C4-2B (cell line): ENCODE data around the gene SORCS2.

Source experiments
- H3K27ac ChIP-seq: fragments of 450-650 bp; 2 replicates; pipeline ENCODE4 v1.5.1; 2017
- CTCF ChIP-seq: fragments of 450-650 bp; conservative IDR thresholded peaks from 2 replicates; pipeline ENCODE4 v1.5.1; 2017; ENCODE audit warnings: mild to moderate bottlenecking
- ZFX ChIP-seq: fragments of 450-650 bp; IDR thresholded peaks from 2 replicates; pipeline ENCODE4 v1.6.1; 2017

The SORCS2 gene

DNA sequence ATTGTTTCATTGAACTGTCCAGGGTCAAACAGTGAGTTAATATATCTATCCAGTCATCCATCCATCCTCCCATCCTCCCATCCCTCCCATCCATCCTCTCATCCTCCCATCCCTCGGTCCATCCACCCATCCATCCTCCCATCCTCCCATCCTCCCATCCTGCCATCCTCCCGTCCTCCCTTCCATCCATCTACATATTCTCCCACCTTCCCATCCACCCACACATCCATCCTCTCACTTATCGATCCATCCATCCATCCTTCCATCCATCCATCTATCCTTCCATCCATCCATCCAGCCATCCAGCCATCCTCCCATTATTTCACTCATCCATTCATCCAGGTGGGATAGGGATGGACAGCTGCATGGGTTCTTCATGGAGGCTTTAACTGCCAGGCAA lies 277.8 kb downstream of the SORCS2 start:
- no peak overlapping the region for H3K27ac ChIP-seq
- TF ChIP-seq ZFX: no peak
- no peak for TF ChIP-seq CTCF

- TF ChIP-seq CTCF: no peak
- no peak for TF ChIP-seq ZFX
- no peak overlapping the region for H3K27ac ChIP-seq
Measured at GRCh38 chr4:7470522-7471128, 278.3 kb downstream of the SORCS2 start.

DNA sequence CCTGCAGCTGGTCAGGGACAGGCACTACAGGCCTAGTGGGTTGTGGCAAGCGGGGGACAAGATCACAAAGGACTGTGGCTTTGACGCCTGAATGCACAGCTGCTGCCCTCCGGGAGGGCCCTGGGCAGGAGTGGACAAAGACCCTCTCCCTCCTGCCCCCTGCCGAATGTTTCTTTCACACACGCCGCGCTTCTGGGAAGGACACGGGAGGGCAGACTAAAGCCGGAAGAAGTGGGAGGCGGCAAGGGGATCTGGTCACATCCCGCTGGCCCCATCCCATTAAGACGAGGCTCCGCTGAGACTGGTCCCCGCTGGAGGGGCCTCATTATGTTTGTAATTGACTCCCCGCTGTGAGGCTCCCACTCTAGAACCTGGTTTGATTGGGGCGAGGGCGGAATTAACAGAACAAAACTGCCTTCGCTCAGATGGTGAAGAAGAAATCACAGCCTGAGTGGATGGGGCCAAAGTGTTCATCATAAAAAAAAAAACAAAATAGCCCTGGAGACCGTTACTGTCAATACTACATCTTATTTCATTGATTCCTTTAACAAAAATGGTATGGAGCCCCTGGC lies 280.2 kb downstream of the SORCS2 start:
- no peak overlapping the region for H3K27ac ChIP-seq

GRCh38 chr4:7473081-7473480 lies 280.7 kb downstream of the SORCS2 start:
- no peak overlapping the region for H3K27ac ChIP-seq
- TF ChIP-seq ZFX (no peak), CTCF (no peak)

More for the DNA sequence above, 280.2 kb downstream of the SORCS2 start:
- TF ChIP-seq CTCF (no peak), ZFX (no peak)

- TF ChIP-seq CTCF: no peak
- TF ChIP-seq ZFX: no peak
- H3K27ac ChIP-seq: no peak overlapping the region
Measured at GRCh38 chr4:7474320-7474719, 282.0 kb downstream of the SORCS2 start.

- no peak overlapping the region for H3K27ac ChIP-seq
Measured at GRCh38 chr4:7475207-7475606, 282.9 kb downstream of the SORCS2 start.

GRCh38 chr4:7476820-7477219 lies 284.5 kb downstream of the SORCS2 start:
- H3K27ac ChIP-seq: no peak overlapping the region
- TF ChIP-seq CTCF: no peak
- TF ChIP-seq ZFX: no peak

More at GRCh38 chr4:7475207-7475606, 282.9 kb downstream of the SORCS2 start:
- TF ChIP-seq CTCF: no peak
- TF ChIP-seq ZFX: no peak
